GM04503 (cell line): Measurements from ENCODE around the gene N4BP2.

Source experiments
- DNase-seq: peaks from one replicate; pipeline ENCODE4 v3.0.0-alpha.2; 2012; ENCODE audit warnings: low read depth

Gene N4BP2

GRCh38 chr4:40192114-40193015 is 135.7 kb downstream of the N4BP2 start:
- no peak for DNase-seq

GRCh38 chr4:40193016-40193571 is 136.4 kb downstream of the N4BP2 start:
- no peak for DNase-seq

- DNase-seq = no peak
Observed at GRCh38 chr4:40193578-40193977, 136.9 kb downstream of the N4BP2 start.

DNA sequence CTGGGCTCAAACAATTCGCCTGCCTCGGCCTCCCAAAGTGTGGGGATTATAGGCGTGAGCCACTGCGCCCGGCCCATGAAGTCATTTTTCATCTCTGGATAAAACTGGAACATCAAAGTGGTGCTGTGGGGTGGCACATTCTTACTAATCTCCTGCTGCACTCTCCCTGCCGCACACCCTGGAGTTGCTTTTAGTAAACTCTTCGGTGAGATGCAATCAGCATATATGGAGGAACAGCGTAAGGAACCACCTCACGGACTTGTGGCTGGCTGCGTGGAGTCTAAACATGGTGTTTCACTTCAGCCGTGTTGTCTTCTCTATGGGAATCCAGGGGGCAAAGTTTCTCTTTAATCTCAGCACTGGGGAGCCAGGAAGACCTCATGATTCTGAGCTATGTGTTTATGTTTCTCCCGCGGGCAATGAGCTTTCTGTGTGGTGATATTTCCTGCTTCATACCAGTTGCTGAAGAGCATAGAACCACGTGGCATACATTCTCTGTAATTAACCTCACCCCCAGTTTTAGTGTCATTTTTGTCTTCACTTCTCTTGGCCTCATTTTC is 138.0 kb downstream of the N4BP2 start:
- DNase-seq = no peak

GRCh38 chr4:40195182-40196177 is 138.8 kb downstream of the N4BP2 start:
- DNase-seq = no peak

GRCh38 chr4:40196272-40196671 is 139.6 kb downstream of the N4BP2 start:
- DNase-seq = no peak

DNA sequence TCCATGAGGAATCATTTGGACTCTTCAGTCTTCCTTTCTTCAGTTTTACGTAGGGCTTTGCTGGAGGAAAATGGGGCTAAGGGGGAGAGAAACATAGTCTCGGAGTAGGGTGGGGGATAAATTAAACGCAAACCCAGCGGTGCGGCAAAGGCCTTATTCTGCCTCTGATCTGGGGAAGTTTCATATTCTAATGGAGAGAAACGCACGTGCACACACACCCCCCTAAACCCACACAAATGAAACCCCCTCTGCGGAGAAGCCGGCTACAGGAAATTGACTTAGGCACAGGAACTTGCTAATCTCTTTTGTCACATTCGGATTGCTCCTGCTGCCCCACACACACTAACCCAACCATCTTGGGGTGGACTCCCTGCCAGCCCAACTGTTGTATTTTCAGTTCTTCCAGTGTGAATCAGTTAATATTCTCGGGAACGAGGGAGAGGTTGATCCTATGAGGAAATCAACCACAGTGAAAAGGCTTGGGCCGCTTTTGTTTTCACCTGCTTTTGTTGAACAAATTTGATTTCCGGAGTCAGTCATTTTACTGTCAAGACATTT is 140.2 kb downstream of the N4BP2 start, which contains the start of gene RHOH:
Gene RHOH (plus strand): TSS at position 308 of the 558 bp plus-strand sequence. CDS start 46,356 bp downstream, outside the sequence.
- DNase-seq = no peak

GRCh38 chr4:40197879-40198689 is 141.4 kb downstream of the N4BP2 start:
- DNase-seq = no peak

- DNase-seq = no peak
Observed at GRCh38 chr4:40199179-40199670, 142.6 kb downstream of the N4BP2 start.

- DNase-seq = no peak
Observed at GRCh38 chr4:40199999-40200874, 143.6 kb downstream of the N4BP2 start.

DNA sequence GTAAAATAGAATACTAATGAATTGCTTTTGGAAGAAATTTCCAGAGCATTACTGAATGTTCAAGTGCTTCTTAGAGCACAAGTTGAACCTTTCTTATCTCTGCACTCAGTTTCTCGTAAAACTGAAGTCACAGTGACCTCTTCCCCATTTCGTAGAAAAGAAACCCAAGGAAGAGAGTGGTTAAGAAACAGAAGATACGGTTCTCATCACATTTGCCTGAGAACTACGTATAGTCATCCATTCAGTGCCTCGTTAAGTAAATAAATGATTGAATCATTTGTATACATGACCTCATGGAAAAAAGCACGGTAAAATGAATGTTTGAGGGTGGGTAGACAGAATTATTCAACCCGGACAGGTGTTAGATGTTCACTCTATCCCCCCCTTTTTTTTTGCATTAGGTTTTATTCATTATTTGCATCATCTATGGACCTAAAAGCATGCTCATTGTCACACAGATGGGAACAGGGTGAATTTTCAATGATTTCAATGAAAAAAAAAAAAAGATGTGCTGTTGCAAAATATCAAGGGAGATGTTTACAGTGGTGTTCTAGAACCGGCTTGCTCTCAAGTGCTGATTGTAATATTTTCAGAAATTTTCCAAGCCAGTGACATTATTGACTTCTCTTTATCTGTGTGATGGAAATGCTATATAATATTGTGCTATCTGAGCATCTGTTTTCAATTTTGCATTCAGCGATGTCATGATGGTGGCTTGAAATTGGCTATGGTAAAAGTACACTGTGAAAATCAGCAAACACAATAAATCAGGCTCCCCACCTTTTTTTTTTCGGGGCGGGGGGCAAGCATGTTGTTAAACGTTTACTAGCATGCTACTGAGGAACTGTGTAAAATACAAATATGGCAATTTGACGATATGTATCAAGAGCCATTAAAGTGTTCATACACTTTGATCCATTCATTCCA is 144.5 kb downstream of the N4BP2 start:
- no peak for DNase-seq

- no peak for DNase-seq
Observed at GRCh38 chr4:40201898-40202297, 145.2 kb downstream of the N4BP2 start.

GRCh38 chr4:40202474-40202873 is 145.8 kb downstream of the N4BP2 start:
- DNase-seq = no peak

- DNase-seq = no peak
Observed at GRCh38 chr4:40204507-40205258, 148.0 kb downstream of the N4BP2 start.

- DNase-seq = no peak
Observed at GRCh38 chr4:40205259-40206198, 148.9 kb downstream of the N4BP2 start.

- DNase-seq = no peak
Observed at GRCh38 chr4:40206426-40206825, 149.8 kb downstream of the N4BP2 start.
